MM.1S (cell line): ENCODE data around the gene FSIP1.

Experiments
- DNase-seq: peaks from one replicate; pipeline ENCODE4 v3.0.0-alpha.2; 2015
- H2AFZ ChIP-seq: fragments of 300-600 bp; sonication (generic); 2 replicates; pipeline ENCODE4 v1.6.0; 2016; ENCODE audit warnings: antibody characterized with exemption, low read length
- H3F3A ChIP-seq: fragments of 300-600 bp; sonication (generic); 2 replicates; pipeline ENCODE4 v1.6.1; 2016; ENCODE audit warnings: mild to moderate bottlenecking, antibody characterized with exemption, low read length, moderate library complexity, mixed read lengths; ENCODE audit not compliant: insufficient read depth
- H3K27ac ChIP-seq: fragments of 300-600 bp; sonication (generic); 2 replicates; pipeline ENCODE4 v1.5.1; 2016; ENCODE audit warnings: mild to moderate bottlenecking, low read length
- H3K27me3 ChIP-seq: fragments of 300-600 bp; sonication (generic); replicated peaks from 2 replicates; pipeline ENCODE4 v1.6.0; 2016; ENCODE audit warnings: low read length; ENCODE audit not compliant: insufficient read depth
- H3K36me3 ChIP-seq: fragments of 300-600 bp; sonication (generic); replicated peaks from 2 replicates; pipeline ENCODE4 v1.6.1; 2016; ENCODE audit warnings: mild to moderate bottlenecking, low read length, mixed read lengths; ENCODE audit not compliant: insufficient read depth
- H3K4me1 ChIP-seq: fragments of 300-600 bp; sonication (generic); 2 replicates; pipeline ENCODE4 v1.6.1; 2016; ENCODE audit warnings: low read length, mixed read lengths
- H3K4me2 ChIP-seq: fragments of 300-600 bp; sonication (generic); 2 replicates; pipeline ENCODE4 v1.6.0; 2016; ENCODE audit warnings: low read depth, low read length
- H3K4me3 ChIP-seq: fragments of 300-600 bp; sonication (generic); 2 replicates; pipeline ENCODE4 v1.5.1; 2016; ENCODE audit warnings: low read length, mixed read lengths
- H3K79me2 ChIP-seq: fragments of 300-600 bp; sonication (generic); 2 replicates; pipeline ENCODE4 v1.6.1; 2016; ENCODE audit warnings: mixed run types, low read length, mixed read lengths
- H3K9ac ChIP-seq: fragments of 300-600 bp; sonication (generic); 2 replicates; pipeline ENCODE4 v1.6.1; 2016; ENCODE audit warnings: low read length, mixed read lengths
- H3K9me2 ChIP-seq: fragments of 300-600 bp; sonication (generic); replicated peaks from 2 replicates; pipeline ENCODE4 v1.6.1; 2016; ENCODE audit warnings: mild to moderate bottlenecking, low read length, mixed read lengths; ENCODE audit not compliant: insufficient read depth
- H3K9me3 ChIP-seq: fragments of 300-600 bp; sonication (generic); replicated peaks from 2 replicates; pipeline ENCODE4 v1.6.1; 2016; ENCODE audit warnings: mild to moderate bottlenecking, low read length, mixed read lengths; ENCODE audit not compliant: insufficient read depth
- H4K20me1 ChIP-seq: fragments of 300-600 bp; sonication (generic); 2 replicates; pipeline ENCODE4 v1.6.1; 2016; ENCODE audit warnings: mild to moderate bottlenecking, low read length, moderate library complexity, mixed read lengths; ENCODE audit not compliant: insufficient read depth
- EZH2 ChIP-seq: fragments of 300-600 bp; sonication (generic); optimal IDR thresholded peaks from 2 replicates; pipeline ENCODE3; 2017; ENCODE audit warnings: low read depth, mild to moderate bottlenecking, antibody characterized with exemption, low read length, mixed read lengths
- EZH2phosphoT487 ChIP-seq: fragments of 300-600 bp; sonication (generic); IDR thresholded peaks from 2 replicates; pipeline ENCODE4 v1.6.1; 2018; ENCODE audit warnings: antibody characterized with exemption, low read length
- TF ChIP-seq, protein P1 (sequence below): fragments of 300-600 bp; sonication (generic); IDR thresholded peaks from 2 replicates; pipeline ENCODE4 v1.5.1; 2016; ENCODE audit warnings: antibody characterized with exemption, low read length, mixed read lengths

Gene FSIP1

DNA sequence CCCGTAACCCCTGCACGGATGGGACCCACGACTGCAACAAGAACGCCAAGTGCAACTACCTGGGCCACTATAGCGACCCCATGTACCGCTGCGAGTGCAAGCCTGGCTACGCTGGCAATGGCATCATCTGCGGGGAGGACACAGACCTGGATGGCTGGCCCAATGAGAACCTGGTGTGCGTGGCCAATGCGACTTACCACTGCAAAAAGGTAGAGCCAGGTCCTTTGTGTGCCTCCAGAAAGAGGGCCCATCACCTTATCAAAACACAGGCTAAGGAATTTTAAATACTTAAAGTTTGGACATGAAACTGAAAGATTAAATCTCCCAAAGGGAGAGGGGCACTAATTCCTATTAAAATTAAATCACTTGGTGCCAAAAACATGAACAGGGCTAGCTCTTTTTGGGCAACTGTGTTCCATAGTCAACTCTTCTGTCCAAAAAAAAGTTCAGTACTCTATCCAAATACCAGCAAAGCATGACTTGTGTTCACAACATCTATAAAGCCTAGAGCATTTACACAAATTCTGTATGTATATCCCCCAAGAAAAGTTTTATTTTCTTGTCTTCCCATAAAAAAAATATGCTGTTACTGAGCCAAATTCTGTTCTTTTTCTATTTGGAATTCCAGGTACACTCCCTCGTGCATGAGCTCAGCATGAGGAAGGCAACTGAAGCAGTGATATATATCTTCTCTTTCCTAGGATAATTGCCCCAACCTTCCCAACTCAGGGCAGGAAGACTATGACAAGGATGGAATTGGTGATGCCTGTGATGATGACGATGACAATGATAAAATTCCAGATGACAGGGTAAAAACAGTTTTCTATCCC lies 192.6 kb downstream of the FSIP1 start:
- no peak for DNase-seq
- H3K9ac ChIP-seq: no peak overlapping the region
- H3K27ac ChIP-seq: no peak overlapping the region
- no peaks in the 10 kb centered on the region for H3K79me2 ChIP-seq
- no peak overlapping the region for H3K4me3 ChIP-seq
- H3K9me3 ChIP-seq: no peaks in the 10 kb centered on the region
- no peaks in the 10 kb centered on the region for H3K4me1 ChIP-seq
- H4K20me1 ChIP-seq: no peaks in the 10 kb centered on the region
- TF ChIP-seq, protein P1, sequence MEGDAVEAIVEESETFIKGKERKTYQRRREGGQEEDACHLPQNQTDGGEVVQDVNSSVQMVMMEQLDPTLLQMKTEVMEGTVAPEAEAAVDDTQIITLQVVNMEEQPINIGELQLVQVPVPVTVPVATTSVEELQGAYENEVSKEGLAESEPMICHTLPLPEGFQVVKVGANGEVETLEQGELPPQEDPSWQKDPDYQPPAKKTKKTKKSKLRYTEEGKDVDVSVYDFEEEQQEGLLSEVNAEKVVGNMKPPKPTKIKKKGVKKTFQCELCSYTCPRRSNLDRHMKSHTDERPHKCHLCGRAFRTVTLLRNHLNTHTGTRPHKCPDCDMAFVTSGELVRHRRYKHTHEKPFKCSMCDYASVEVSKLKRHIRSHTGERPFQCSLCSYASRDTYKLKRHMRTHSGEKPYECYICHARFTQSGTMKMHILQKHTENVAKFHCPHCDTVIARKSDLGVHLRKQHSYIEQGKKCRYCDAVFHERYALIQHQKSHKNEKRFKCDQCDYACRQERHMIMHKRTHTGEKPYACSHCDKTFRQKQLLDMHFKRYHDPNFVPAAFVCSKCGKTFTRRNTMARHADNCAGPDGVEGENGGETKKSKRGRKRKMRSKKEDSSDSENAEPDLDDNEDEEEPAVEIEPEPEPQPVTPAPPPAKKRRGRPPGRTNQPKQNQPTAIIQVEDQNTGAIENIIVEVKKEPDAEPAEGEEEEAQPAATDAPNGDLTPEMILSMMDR: no peak
- no peak for TF ChIP-seq EZH2phosphoT487
- no peaks in the 10 kb centered on the region for H3K9me2 ChIP-seq
- H3K27me3 ChIP-seq: no peaks in the 10 kb centered on the region
- no peak overlapping the region for H3K4me2 ChIP-seq
- H3F3A ChIP-seq: no peaks in the 10 kb centered on the region
- H3K36me3 ChIP-seq: no peaks in the 10 kb centered on the region
- no peak overlapping the region for H2AFZ ChIP-seq

- Histone ChIP-seq H2AFZ (no peak overlapping the region), H3F3A (no peaks in the 10 kb centered on the region), H3K79me2 (no peaks in the 10 kb centered on the region), H3K27me3 (no peaks in the 10 kb centered on the region), H3K4me2 (no peak overlapping the region), H3K9me3 (no peaks in the 10 kb centered on the region), H3K4me1 (no peaks in the 10 kb centered on the region), H3K27ac (no peak overlapping the region), H3K4me3 (no peak overlapping the region), H3K9me2 (no peaks in the 10 kb centered on the region), H4K20me1 (no peaks in the 10 kb centered on the region), H3K36me3 (no peaks in the 10 kb centered on the region), H3K9ac (no peak overlapping the region)
- no peak for TF ChIP-seq EZH2
- TF ChIP-seq, protein P1: no peak
- no peak for TF ChIP-seq EZH2phosphoT487
- DNase-seq: no peak
These were observed 193.3 kb downstream of the FSIP1 start for GRCh38 chr15:39589193-39589814.

- Histone ChIP-seq H3K4me1 (no peaks in the 10 kb centered on the region), H3K9me3 (no peaks in the 10 kb centered on the region), H3K9me2 (no peaks in the 10 kb centered on the region), H3K4me3 (no peak overlapping the region), H3K27me3 (no peaks in the 10 kb centered on the region), H3K79me2 (no peaks in the 10 kb centered on the region), H2AFZ (no peak overlapping the region), H3K9ac (no peak overlapping the region), H3F3A (no peaks in the 10 kb centered on the region), H3K27ac (no peak overlapping the region), H3K4me2 (no peak overlapping the region), H4K20me1 (no peaks in the 10 kb centered on the region), H3K36me3 (no peaks in the 10 kb centered on the region)
- TF ChIP-seq EZH2: no peak
- TF ChIP-seq, protein P1: no peak
- TF ChIP-seq EZH2phosphoT487: no peak
- DNase-seq: no peak
These were observed 194.0 kb downstream of the FSIP1 start for GRCh38 chr15:39588531-39589192.
